K562 (cell line): Measurements from ENCODE around the gene COMMD4. TPM values are rescaled to one million over a fixed set of nuclear protein-coding genes. Genes with fewer than 3 reads are reported as not detected.

Experiments used
- CCNT2 ChIP-seq: IDR thresholded peaks from 2 replicates; pipeline ENCODE4 v1.6.1; 2011; ENCODE audit warnings: borderline replicate concordance, low read depth, mild to moderate bottlenecking, moderate library complexity, mixed read lengths, low read length; ENCODE audit not compliant: insufficient read length; ENCODE audit errors: extremely low read depth
- CLOCK ChIP-seq: fragments of 250-450 bp; sonication (Bioruptor Pico); IDR thresholded peaks from 2 replicates; pipeline ENCODE4 v1.4.0; 2020; ENCODE audit warnings: mild to moderate bottlenecking, moderate library complexity, borderline replicate concordance
- DEAF1 ChIP-seq: fragments of 450-650 bp; formaldehyde crosslinking; IDR thresholded peaks from 2 replicates; pipeline ENCODE4 v1.4.0; 2020; ENCODE audit warnings: mild to moderate bottlenecking, moderate library complexity
- FOXP1 ChIP-seq: sonication (generic); formaldehyde crosslinking; IDR thresholded peaks from 2 replicates; pipeline ENCODE4 v1.8.0; 2022; ENCODE audit warnings: mild to moderate bottlenecking, missing genetic modification reagents
- GTF2B ChIP-seq: IDR thresholded peaks from 2 replicates; pipeline ENCODE4 v1.6.1; 2011; ENCODE audit not compliant: insufficient read length; ENCODE audit errors: extremely low read depth
- HOXB6 ChIP-seq: fragments of 250-450 bp; sonication (Bioruptor Pico); IDR thresholded peaks from 2 replicates; pipeline ENCODE4 v1.5.1; 2022; ENCODE audit warnings: mild to moderate bottlenecking, borderline replicate concordance
- MTF1 ChIP-seq: fragments of 250-450 bp; sonication (Bioruptor Pico); IDR thresholded peaks from 2 replicates; pipeline ENCODE4 v1.9.0; 2021; ENCODE audit warnings: moderate library complexity, mild to moderate bottlenecking, inconsistent platforms, borderline replicate concordance
- POLR2AphosphoS5 ChIP-seq: IDR thresholded peaks from 2 replicates; pipeline ENCODE4 v1.6.1; 2011; ENCODE audit warnings: mild to moderate bottlenecking, low read depth, low read length, moderate library complexity; ENCODE audit not compliant: control insufficient read depth, insufficient read depth
- PTBP1 ChIP-seq: fragments of 200-400 bp; formaldehyde crosslinking; IDR thresholded peaks from 2 replicates; pipeline ENCODE4 v1.6.1; 2017; ENCODE audit warnings: low read depth, low read length
- RCOR1 ChIP-seq, 2 experiments: IDR thresholded peaks; 2 replicates each; pipeline ENCODE4 v1.6.1; 2012; ENCODE audit warnings: low read depth in 2 of 2, low read length in 2 of 2, borderline replicate concordance in 1 of 2, improper control_type of control experiment in 1 of 2
- RNF2 ChIP-seq: sonication (generic); IDR thresholded peaks from 2 replicates; pipeline ENCODE4 v1.6.1; 2016
- SMARCE1 ChIP-seq: fragments of 450-650 bp; IDR thresholded peaks from 2 replicates; pipeline ENCODE4 v1.7.1; 2016; ENCODE audit warnings: mild to moderate bottlenecking
- TBL1XR1 ChIP-seq, 2 experiments: IDR thresholded peaks; 2 replicates each; pipeline ENCODE4 v1.6.1; 2012; ENCODE audit warnings: improper control_type of control experiment in 2 of 2, low read length in 2 of 2, mild to moderate bottlenecking in 1 of 2
- TCF3 ChIP-seq: sonication (generic); formaldehyde crosslinking; IDR thresholded peaks from 2 replicates; pipeline ENCODE4 v1.4.0; 2020; ENCODE audit warnings: mild to moderate bottlenecking, missing genetic modification reagents
- TCF7L2 ChIP-seq: fragments of 150-350 bp; IDR thresholded peaks from 2 replicates; pipeline ENCODE4 v1.6.1; 2016; ENCODE audit warnings: low read depth, mild to moderate bottlenecking, low read length, moderate library complexity
- THAP7 ChIP-seq: fragments of 250-450 bp; sonication (Bioruptor Pico); IDR thresholded peaks from 2 replicates; pipeline ENCODE4 v1.5.0; 2021
- TOE1 ChIP-seq, 2 experiments: fragments of 450-650 bp in 1 of 2; sonication (generic) in 1 of 2; formaldehyde crosslinking in 1 of 2; IDR thresholded peaks; 2 replicates each; pipeline versions ENCODE4 v1.7.1 to v1.8.0; 2016 to 2022; ENCODE audit warnings: borderline replicate concordance in 2 of 2, mild to moderate bottlenecking in 2 of 2, antibody characterized with exemption in 1 of 2, inconsistent platforms in 1 of 2, low read depth in 1 of 2, missing genetic modification reagents in 1 of 2, moderate library complexity in 1 of 2
- ZBTB1 ChIP-seq: sonication (generic); formaldehyde crosslinking; IDR thresholded peaks from 2 replicates; pipeline ENCODE4 v1.8.1; 2023; ENCODE audit warnings: missing genetic modification reagents, low read depth, mild to moderate bottlenecking, borderline replicate concordance
- ZNF766 ChIP-seq: fragments of 200-800 bp; sonication (Bioruptor generic); conservative IDR thresholded peaks from 2 replicates; pipeline ENCODE4 v1.6.1; 2016; ENCODE audit warnings: missing genetic modification characterization, missing compliant biosample characterization
- ZNF830 ChIP-seq: fragments of 250-450 bp; sonication (Bioruptor Pico); IDR thresholded peaks from 2 replicates; pipeline ENCODE4 v1.5.0; 2021; ENCODE audit warnings: mild to moderate bottlenecking
- ZZZ3 ChIP-seq: fragments of 450-650 bp; IDR thresholded peaks from 2 replicates; pipeline ENCODE4 v1.6.1; 2016; ENCODE audit warnings: antibody characterized with exemption, mild to moderate bottlenecking, moderate library complexity
- polyA plus RNA-seq, 8 experiments: library from polyadenylated mRNA; depleted of rRNA in 4 of 8; stranded (reverse) in 5 of 8; unstranded in 3 of 8; fragments of >200 nt; fragmentation: Nextera tagmentation in 2 of 8; fragmentation: Illumina TruSeq in 1 of 8; extraction: Ambion mirVana in 2 of 8; extraction: Trizol in 1 of 8; gene quantifications; 2 replicates each; pipeline versions ENCODE4 v1.2.1 to v1.2.3, GENCODE V29; 2011 to 2014; ENCODE audit warnings: inconsistent platforms in 1 of 8, missing spikeins in 1 of 8
- total RNA-seq, 7 experiments: library from RNA; depleted of rRNA in 6 of 7; stranded (reverse); fragments of >200 nt in 6 of 7; fragmentation: Illumina TruSeq in 2 of 7; extraction: Trizol in 2 of 7; gene quantifications; 2 replicates each; pipeline versions ENCODE4 v1.2.1 to v1.2.3, GENCODE V29; 2011 to 2021; ENCODE audit warnings: low replicate concordance in 1 of 7

Gene COMMD4
- total and polyA plus RNA-seq, 9 of the 15 experiments (the other 6 are each of a cell fraction or from before 2014, with no cell fraction given): 20.4 to 140 (median 63.9) TPM

- TF ChIP-seq RCOR1 (IDR thresholded peaks at IDR 0.05; ENCODE audit: borderline replicate concordance in 1 of 2, low read depth in 2 of 2, low read length in 2 of 2) (peak in 1 of 2 experiments; percentile 83; a peak in 2 of 4 replicates), TBL1XR1 (IDR thresholded peaks at IDR 0.05; ENCODE audit: low read length in 2 of 2) (peak in 1 of 2 experiments; percentile 39; a peak in 1 of 4 replicates), RNF2 (no peak), FOXP1 (peak; percentile 84; the same call in 1 of the 2 replicates), ZNF766 (CRISPR knock-in tag) (no peak), CCNT2 (peak; percentile 77), PTBP1 (no peak), ZZZ3 (no peak), TOE1 (IDR thresholded peaks at IDR 0.05; ENCODE audit: borderline replicate concordance) (peak; percentile 80; the same call in 1 of the 2 replicates), TOE1 (CRISPR knock-in tag; IDR thresholded peaks at IDR 0.05; ENCODE audit: borderline replicate concordance, low read depth) (peak; percentile 60; the same call in 1 of the 2 replicates), TCF7L2 (no peak), MTF1 (no peak), TCF3 (CRISPR knock-in tag) (no peak), ZBTB1 (CRISPR knock-in tag) (peak; percentile 77; the same call in 1 of the 2 replicates), HOXB6 (CRISPR knock-in tag) (no peak), GTF2B (peak; percentile 46), SMARCE1 (no peak), POLR2AphosphoS5 (peak; percentile 92), ZNF830 (CRISPR knock-in tag) (no peak; the same call in 1 of the 2 replicates), CLOCK (no peak), DEAF1 (CRISPR knock-in tag) (peak; percentile 44; the same call in 1 of the 2 replicates), THAP7 (CRISPR knock-in tag) (peak; percentile 75; the same call in 1 of the 2 replicates)
Observed at GRCh38 chr15:75367913-75368688, 32.2 kb downstream of the COMMD4 start, which contains the start of gene MAN2C1 (continued).
